Muscle layer of colon (tissue), 2 donors: ENCODE results near the gene MRGPRE.

Experiments used
- H3K27ac ChIP-seq: one replicate; pipeline ENCODE4 v1.7.0; 2013; ENCODE audit warnings: low read depth, mild to moderate bottlenecking, low read length, moderate library complexity
- H3K27me3 ChIP-seq, 2 donors: one replicate each; pipeline ENCODE4 v1.7.0; 2013; ENCODE audit warnings: low read length in 2 of 2, mild to moderate bottlenecking in 2 of 2; ENCODE audit not compliant: insufficient read depth in 2 of 2, control insufficient read depth in 1 of 2
- H3K36me3 ChIP-seq: one replicate; pipeline ENCODE4 v1.7.0; 2013; ENCODE audit warnings: mild to moderate bottlenecking, low read length; ENCODE audit not compliant: insufficient read depth
- H3K4me1 ChIP-seq: one replicate; pipeline ENCODE4 v1.7.0; 2013; ENCODE audit warnings: mild to moderate bottlenecking, low read length; ENCODE audit not compliant: insufficient read depth
- H3K4me3 ChIP-seq, 2 donors: one replicate each; pipeline ENCODE4 v1.7.0; 2013; ENCODE audit warnings: low read length in 2 of 2, low read depth in 1 of 2, mild to moderate bottlenecking in 1 of 2, moderate library complexity in 1 of 2
- H3K9ac ChIP-seq: one replicate; pipeline ENCODE4 v1.7.0; 2013; ENCODE audit warnings: low read length
- H3K9me3 ChIP-seq: one replicate; pipeline ENCODE4 v1.7.0; 2013; ENCODE audit warnings: mild to moderate bottlenecking, low read length
- donor health status: abdominal sarcoma.
- donor health status: Adenocarcinoma of cecum.

Gene MRGPRE

DNA sequence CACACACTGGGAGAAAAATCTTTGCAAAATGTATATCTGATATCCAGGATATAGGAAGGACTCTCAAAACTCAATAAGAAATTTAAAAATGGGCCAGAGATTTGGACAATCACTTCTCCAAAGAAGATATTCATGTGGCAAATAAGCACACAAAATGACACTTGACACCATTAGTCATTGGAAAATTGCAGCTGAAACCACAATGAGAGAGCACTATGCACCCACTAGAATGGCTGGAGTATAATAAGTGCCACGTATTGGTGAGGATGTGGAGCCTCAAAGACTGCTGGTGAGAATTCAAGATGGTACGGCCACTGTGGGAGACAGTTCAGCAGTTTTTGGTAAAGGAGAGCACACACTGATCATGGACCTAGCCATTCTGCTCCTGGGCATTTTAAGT, 54.3 kb downstream of the MRGPRE start:
- no peak overlapping the region for H3K27ac ChIP-seq
- H3K9ac ChIP-seq = no peak overlapping the region
- no peaks in the 10 kb centered on the region for H3K4me1 ChIP-seq
- no peaks in the 10 kb centered on the region for H3K27me3 ChIP-seq
- H3K4me3 ChIP-seq = no peak overlapping the region
- H3K9me3 ChIP-seq = peaks cover 3% of the 10 kb centered on the region
- no peaks in the 10 kb centered on the region for H3K36me3 ChIP-seq
